Ammon's horn (tissue), 1 donor: Measurements from ENCODE around the gene KIT.

Source experiments
- DNase-seq: peaks from one replicate; pipeline ENCODE4 v3.0.0-alpha.2; 2016; ENCODE audit warnings: low spot score

The KIT gene

GRCh38 chr4:54660591-54660990, 2.8 kb downstream of the KIT start:
- DNase-seq: no peak

- DNase-seq: no peak
Observed at GRCh38 chr4:54661169-54661568, 3.4 kb downstream of the KIT start.

- DNase-seq: no peak
Observed at GRCh38 chr4:54661686-54662085, 3.9 kb downstream of the KIT start.

- DNase-seq: no peak
Observed at GRCh38 chr4:54662123-54662522, 4.4 kb downstream of the KIT start.

GRCh38 chr4:54662901-54663585, 5.3 kb downstream of the KIT start:
- no peak for DNase-seq

- DNase-seq: no peak
Observed at GRCh38 chr4:54664400-54664799, 6.6 kb downstream of the KIT start.

GRCh38 chr4:54668014-54668611, 10.4 kb downstream of the KIT start:
- no peak for DNase-seq

- DNase-seq: no peak
Observed at GRCh38 chr4:54669831-54670230, 12.1 kb downstream of the KIT start.

GRCh38 chr4:54675721-54676461, 18.1 kb downstream of the KIT start:
- DNase-seq: no peak

- no peak for DNase-seq
Observed at GRCh38 chr4:54676658-54677057, 18.9 kb downstream of the KIT start.

GRCh38 chr4:54677416-54677815, 19.7 kb downstream of the KIT start:
- no peak for DNase-seq

- DNase-seq: no peak
Observed at GRCh38 chr4:54677853-54678650, 20.3 kb downstream of the KIT start.

- DNase-seq: no peak
Observed at GRCh38 chr4:54678826-54679225, 21.1 kb downstream of the KIT start.

- no peak for DNase-seq
Observed at GRCh38 chr4:54679813-54680212, 22.1 kb downstream of the KIT start.

GRCh38 chr4:54683616-54684346, 26.0 kb downstream of the KIT start:
- no peak for DNase-seq

GRCh38 chr4:54685810-54686209, 28.1 kb downstream of the KIT start:
- no peak for DNase-seq

GRCh38 chr4:54687887-54688841, 30.4 kb downstream of the KIT start:
- DNase-seq: peak; percentile 39

GRCh38 chr4:54695337-54695736, 37.6 kb downstream of the KIT start:
- no peak for DNase-seq

GRCh38 chr4:54695788-54696187, 38.0 kb downstream of the KIT start:
- DNase-seq: no peak

GRCh38 chr4:54696649-54697048, 38.9 kb downstream of the KIT start:
- DNase-seq: no peak

GRCh38 chr4:54700986-54701385, 43.2 kb downstream of the KIT start:
- no peak for DNase-seq
